Measurements from ENCODE around the gene ARMH2. TPM values are rescaled to one million over a fixed set of nuclear protein-coding genes. Genes with fewer than 3 reads are reported as not detected.

ARMH2 gene
- total and polyA plus RNA-seq, 10 of the 15 experiments (the other 5 are each of a cell fraction or from before 2014, with no cell fraction given): 0.18 to 0.46 TPM; not detected in 8

GRCh38 chr6:24838081-24838480, 39.4 kb upstream of the ARMH2 start:
- TF ChIP-seq CREM (IDR thresholded peaks at IDR 0.05; ENCODE audit: low read depth) (no peak), NFYB (IDR thresholded peaks at IDR 0.05; ENCODE audit: insufficient read depth, low read depth, low read length) (no peak), NRF1 (conservative IDR thresholded peaks at IDR 0.05; ENCODE audit: low read depth, low read length) (no peak), YBX1 (IDR thresholded peaks at IDR 0.05) (no peak), SMC3 (IDR thresholded peaks at IDR 0.05; ENCODE audit: borderline replicate concordance, low read length) (no peak), ZNF274 (IDR thresholded peaks at IDR 0.05; ENCODE audit: insufficient read depth, insufficient read length) (no peak), SP1 (IDR thresholded peaks at IDR 0.05; ENCODE audit: low read depth, low read length) (no peak), TCF12 (IDR thresholded peaks at IDR 0.05; ENCODE audit: low read depth, low read length) (no peak), BMI1 (IDR thresholded peaks at IDR 0.05; ENCODE audit: borderline replicate concordance) (no peak), KLF5 (IDR thresholded peaks at IDR 0.05; ENCODE audit: partially characterized antibody) (no peak), ATF2 (IDR thresholded peaks at IDR 0.05; ENCODE audit: low read length) (no peak), EED (IDR thresholded peaks at IDR 0.05; ENCODE audit: low read depth) (no peak), NR2C2 (IDR thresholded peaks at IDR 0.05; ENCODE audit: borderline replicate concordance, control insufficient read depth, insufficient read length, low read depth) (no peak), SUZ12 (IDR thresholded peaks at IDR 0.05; ENCODE audit: unreplicated experiment) (no peak)
- TF ChIP-seq, protein P1, sequence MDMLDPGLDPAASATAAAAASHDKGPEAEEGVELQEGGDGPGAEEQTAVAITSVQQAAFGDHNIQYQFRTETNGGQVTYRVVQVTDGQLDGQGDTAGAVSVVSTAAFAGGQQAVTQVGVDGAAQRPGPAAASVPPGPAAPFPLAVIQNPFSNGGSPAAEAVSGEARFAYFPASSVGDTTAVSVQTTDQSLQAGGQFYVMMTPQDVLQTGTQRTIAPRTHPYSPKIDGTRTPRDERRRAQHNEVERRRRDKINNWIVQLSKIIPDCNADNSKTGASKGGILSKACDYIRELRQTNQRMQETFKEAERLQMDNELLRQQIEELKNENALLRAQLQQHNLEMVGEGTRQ (IDR thresholded peaks at IDR 0.05; ENCODE audit: borderline replicate concordance, low read depth, low read length): no peak
- Histone ChIP-seq H3K9ac (ENCODE audit: control insufficient read depth, insufficient read depth, low read length) (no peak overlapping the region), H2AFZ (ENCODE audit: control insufficient read depth, low read depth, low read length) (no peak overlapping the region), H3K4me3 (no peak overlapping the region), H3K36me3 (ENCODE audit: control insufficient read depth in 2 of 2, insufficient read depth in 2 of 2, low read length in 1 of 2) (peaks cover 0 to 9% of the 10 kb centered on the region in 2 experiments; a peak in 2 of 4 replicates), H3K9me3 (replicated peaks; ENCODE audit: control insufficient read depth, insufficient read depth, low read length) (no peaks in the 10 kb centered on the region), H3K4me1 (ENCODE audit: control insufficient read depth, insufficient read depth, low read length) (no peaks in the 10 kb centered on the region), H3K27ac (ENCODE audit: control insufficient read depth, insufficient read depth) (no peak overlapping the region), H3K27me3 (replicated peaks in 1 of 2; ENCODE audit: control insufficient read depth in 2 of 2, insufficient read depth in 2 of 2, low read length in 1 of 2) (no peaks in the 10 kb centered on the region), H3K4me2 (ENCODE audit: control insufficient read depth, insufficient read depth) (no peak overlapping the region), H3K79me2 (ENCODE audit: control insufficient read depth, insufficient read depth, low read length) (no peaks in the 10 kb centered on the region), H4K20me1 (ENCODE audit: control insufficient read depth, insufficient read depth) (no peaks in the 10 kb centered on the region)
- in situ Hi-C loops (cut with MboI): no loop called here
- ChIA-PET SMC1A (ENCODE audit: uncharacterized antibody, unreplicated experiment) (interaction anchor here (1.1 kb wide), 1 partner anchor 15 kb away, joined by 3 read pairs; no protein-coding TSS in a partner anchor), RAD21 (ENCODE audit: unreplicated experiment) (no interaction called here), POLR2A (no interaction called here), CTCF (no interaction called here)
- FAIRE-seq (no peak), ATAC-seq (no peak), DNase-seq (ENCODE audit: low read depth, low spot score) (no peak)
- intact Hi-C loops (cut with micrococcal nuclease; ENCODE audit: unreplicated experiment): no loop called here
- BruUV-seq (replicated peaks): no TSS peak
- WGBS (ENCODE audit: insufficient coverage, insufficient replicate concordance, low lambda C conversion rate, missing lambda C conversion rate): 100% methylated on average over 3 of the region's 3 CpGs

Measured in GM12878 (cell line).